NCI-H1092 (cell line): ENCODE data around the gene SGMS2.

Source experiments
- DNase-seq: peaks from one replicate; lab custom pipeline; 2025; lab: John Stamatoyannopoulos, UW

SGMS2 gene

DNA sequence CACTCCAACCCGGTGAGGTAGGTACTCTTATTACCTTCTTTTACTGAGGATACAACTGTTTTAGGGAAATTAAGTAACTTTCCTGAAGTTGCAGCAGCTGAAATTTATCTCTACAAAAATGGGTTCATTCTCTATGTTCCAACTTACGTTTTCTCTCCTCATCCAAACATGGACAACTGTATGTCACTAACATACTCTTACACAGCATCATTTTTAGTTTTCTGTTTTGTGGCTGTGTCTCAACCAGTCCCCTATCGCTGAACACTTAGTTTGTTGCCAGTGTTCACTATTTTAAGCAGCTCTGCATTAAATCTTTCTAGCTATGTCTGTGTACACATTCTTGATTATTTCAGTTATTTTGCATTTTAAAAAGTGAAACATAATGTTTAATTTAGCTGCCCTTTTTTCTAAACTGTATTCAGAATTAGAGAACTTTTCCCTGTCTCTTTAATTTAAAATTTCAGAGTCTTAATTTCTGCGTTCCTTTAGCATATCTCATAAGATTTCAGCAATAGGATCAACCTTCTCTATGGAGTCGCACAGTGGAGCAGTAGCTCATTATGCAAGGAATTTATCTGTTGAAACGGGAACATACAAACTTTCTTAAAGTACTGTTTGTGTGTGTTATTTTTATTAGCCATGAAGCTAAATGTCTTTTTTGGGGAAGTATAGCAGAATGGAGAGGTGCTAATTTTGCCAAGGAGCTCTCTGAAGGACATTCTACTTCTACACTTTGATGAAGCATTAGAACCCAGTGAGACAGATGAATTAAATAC, 3.8 kb downstream of the SGMS2 start:
- DNase-seq: no peak

DNA sequence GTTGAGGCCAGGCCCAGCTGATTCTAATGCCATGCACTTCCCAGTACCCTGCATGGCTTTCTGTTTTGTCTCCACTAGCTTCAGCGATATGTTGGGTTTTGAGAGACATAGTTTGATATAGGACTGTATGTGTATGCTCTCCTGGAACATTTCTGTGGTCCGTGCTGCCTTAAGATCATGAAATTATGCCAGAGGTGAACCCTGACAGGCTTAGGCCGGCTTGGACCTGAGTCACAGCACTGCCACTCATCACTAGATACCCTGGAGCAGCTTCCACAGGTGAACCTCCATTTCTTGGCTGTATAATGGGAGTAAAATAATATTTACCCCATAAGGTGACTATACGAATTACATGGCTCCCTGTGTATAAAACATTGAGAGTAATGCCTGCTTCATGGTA, 6.4 kb downstream of the SGMS2 start:
- no peak for DNase-seq

DNA sequence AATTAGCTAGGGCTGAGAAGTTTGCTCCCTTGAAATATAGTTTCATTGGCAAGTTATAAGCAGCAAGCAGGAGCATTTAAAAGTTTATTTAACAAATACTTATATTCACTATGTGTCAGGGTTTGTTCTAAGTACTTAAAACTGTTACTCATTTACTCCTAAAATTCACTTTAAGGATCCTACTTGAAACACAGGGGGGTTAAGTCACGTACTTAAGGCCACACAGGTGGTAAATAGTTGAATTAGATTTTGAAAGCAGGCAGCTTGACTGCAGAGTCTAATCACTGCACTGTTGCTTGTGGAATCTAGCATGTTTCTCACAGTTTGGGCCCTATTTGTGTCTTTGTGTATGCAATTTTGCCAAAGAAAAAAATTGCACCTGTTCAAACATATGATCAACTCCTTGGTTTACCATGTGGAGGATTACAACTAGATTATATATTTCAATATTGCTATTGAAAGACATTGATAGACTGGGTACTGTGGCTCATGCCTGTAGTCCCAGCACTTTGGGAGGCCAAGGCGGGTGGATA, 7.6 kb downstream of the SGMS2 start:
- DNase-seq: no peak

DNA sequence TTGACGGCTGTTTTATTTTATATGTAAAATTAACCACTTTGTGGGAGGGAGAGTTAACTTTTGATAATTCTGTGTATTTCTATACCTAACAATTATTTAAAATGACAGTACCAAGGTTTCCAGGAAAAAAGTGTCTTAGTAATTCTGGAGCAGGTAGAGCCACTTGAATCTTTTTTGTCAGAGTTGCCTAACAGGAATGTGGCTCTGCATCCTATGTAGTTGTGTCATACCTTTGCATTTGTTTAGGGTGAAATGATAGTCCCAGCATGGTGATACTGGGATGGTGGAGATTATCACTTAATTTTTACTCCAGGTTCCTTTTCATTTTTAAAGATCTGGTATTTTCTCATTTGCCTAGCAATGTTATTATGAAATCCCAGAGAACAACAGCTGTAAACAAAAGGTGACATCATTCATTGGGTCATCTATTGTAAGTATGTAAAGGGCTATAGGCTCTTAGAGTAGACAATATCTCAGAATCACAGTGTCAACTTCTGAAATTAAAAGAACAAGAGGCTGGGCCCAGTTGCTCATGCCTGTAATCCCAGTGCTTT, 9.6 kb downstream of the SGMS2 start:
- DNase-seq: no peak

DNA sequence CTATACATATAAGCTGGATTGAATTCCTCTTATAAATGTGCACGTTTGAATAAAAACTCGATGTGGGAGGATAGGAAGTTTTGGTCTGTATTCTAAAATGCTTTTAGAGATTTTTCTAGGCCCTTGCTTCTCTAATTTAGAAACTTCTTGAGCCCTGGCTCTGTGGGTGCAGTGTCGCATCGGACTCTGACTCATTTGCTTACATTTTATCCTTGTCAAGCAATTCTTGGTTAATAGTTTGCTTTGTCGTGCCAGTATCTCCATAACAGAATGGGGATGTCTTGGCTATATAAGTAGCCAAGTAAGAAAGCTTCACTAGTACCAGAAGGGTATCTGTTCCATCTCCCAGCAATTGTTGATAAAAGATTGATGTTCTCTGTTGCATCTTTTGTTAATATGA, 10.7 kb downstream of the SGMS2 start:
- no peak for DNase-seq

DNA sequence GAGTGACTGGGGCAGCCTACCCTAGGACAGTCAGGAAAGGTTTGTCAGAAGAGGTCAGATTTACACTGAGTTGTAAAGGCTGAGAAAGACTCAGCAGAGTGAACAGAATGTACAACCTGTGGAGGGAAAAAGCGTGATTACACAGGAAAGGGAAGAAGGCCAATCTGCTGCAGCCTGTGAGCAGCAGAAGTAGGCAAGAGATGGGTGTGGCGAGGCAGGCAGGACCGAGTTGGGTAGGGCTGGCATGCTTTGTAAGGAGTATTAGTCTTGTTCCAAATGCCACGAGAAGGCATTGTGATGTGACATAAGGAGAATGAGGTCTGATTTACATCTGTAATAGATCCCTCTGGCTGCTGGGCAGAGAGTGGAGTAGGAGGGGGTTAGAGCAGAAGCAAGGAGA, 12.6 kb downstream of the SGMS2 start:
- DNase-seq: no peak

DNA sequence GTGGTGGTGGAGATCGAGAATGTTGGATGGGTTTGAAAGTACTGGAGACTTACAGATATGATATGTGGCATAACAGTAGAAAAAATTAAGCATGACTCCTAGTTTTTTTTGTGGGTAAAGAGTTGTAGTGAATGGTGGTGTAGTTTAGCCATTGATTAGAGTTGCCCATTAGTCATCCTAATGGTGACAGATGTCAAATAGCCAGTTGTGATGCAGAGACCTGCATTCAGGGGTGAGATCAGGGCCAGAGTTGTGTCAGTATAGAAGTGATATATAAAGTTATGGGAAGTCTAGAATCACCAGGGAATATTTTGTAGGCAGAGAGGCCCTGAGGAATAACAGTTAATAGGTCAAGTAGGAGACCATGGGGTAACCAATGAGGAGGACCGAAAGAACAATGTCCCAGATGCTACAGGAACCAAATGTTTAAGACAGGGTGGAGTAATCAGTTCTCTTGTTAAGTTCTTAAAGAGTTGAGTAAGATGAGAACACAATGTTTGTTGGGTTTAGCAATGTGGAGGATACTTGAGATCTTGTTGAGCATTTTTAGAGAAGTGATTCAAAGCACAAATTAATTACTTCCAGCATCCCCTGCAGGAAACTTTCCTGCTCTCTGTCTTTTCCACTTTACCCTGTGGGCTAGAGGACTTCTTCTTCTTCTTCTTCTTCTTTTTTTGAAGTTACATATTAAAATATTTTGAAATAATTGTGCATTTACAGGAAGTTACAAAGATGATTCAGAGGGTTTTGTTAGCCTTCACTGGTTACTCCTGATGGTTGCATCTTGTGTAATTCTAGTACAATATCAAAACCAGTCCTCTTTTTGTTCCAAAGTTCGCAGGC, 13.3 kb downstream of the SGMS2 start:
- DNase-seq: no peak

DNA sequence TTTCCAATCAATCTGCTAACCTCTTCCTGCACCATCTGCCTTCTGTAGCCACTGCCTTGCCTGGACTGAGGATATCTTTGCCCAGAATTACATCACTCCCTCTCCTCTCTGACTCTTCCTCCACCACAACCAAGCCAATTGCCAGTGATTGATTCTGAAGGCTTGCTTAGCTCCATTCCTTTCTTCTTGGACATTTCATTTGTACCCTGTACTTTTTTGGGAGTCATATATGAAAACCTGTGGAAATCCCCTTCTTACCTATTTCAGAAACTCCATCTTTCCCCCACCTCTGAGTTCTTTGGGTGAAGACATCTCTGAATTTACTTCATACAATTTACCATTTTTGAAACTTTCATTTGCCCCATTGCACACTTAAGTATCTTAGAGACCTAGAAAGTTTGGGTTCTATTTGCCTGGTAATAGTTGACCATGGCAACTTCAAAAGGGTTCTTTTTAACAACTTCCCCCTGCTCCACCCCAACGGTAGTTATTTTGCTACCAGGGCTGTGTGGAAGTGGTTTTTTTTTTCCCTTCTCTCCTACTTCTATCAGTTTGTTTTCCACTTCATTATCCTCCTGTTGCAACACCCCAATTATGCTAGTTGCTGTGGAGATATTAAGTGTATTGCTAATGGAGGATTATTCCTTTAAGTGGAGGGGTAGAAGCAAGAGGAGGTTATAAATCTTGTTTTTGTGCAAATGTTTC, 14.3 kb downstream of the SGMS2 start:
- no peak for DNase-seq

DNA sequence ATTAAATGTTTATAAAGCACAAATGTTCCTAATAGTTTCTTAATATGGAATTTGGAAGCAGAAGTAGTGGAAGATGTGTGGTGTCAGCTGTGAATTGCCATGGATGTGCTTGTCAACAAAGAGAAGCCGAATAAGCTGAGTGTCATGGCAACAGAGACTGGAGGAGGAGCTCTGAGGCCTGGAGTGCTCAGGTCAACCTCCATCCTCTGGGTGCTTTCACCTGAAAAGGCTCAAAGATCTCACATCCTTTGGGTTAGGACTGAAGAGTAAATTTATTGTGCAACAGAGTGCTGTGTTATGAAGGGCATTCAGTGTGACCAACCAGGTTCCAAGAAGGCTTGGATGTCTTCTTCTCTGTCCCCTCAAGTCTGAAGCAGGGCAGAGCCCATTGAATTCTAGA, 18.7 kb downstream of the SGMS2 start:
- DNase-seq: no peak

DNA sequence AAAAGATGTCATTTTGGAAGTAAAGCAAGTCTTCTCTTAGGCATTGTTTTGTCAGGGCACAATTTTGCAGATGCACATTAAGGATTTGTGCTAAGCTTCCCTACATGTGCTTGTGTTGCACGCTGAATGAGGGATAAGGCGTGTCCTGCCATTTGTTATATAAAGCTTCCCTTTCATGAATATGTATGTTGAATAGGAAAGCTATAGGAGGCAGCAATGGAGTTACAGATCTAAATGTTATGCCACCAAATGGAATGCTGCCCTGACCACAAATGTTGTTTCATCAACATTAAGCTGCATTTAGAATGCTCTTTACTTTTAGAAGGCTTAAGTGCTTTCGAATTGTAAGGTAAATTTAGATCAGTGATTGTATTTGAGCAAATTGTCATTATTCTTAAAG, 20.9 kb downstream of the SGMS2 start:
- no peak for DNase-seq

DNA sequence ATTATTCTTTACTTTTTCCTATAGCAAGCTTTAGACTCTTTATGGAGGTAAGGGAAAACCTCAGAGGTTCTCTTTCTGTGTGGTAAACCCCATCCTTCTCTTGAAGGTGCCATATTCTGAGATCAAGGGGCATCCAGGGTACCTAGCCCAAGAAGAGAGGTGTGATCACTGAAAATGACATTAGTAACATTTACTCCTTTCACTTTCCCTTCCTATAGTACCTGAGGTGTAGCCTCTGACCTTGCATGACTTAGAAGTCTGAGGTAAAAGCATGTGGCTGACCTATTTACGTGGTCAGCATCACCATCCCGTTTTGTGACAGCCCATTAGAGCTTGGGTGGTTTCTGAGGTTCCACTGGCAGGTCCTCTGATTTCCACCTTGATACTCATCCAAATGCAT, 25.7 kb downstream of the SGMS2 start:
- no peak for DNase-seq

DNA sequence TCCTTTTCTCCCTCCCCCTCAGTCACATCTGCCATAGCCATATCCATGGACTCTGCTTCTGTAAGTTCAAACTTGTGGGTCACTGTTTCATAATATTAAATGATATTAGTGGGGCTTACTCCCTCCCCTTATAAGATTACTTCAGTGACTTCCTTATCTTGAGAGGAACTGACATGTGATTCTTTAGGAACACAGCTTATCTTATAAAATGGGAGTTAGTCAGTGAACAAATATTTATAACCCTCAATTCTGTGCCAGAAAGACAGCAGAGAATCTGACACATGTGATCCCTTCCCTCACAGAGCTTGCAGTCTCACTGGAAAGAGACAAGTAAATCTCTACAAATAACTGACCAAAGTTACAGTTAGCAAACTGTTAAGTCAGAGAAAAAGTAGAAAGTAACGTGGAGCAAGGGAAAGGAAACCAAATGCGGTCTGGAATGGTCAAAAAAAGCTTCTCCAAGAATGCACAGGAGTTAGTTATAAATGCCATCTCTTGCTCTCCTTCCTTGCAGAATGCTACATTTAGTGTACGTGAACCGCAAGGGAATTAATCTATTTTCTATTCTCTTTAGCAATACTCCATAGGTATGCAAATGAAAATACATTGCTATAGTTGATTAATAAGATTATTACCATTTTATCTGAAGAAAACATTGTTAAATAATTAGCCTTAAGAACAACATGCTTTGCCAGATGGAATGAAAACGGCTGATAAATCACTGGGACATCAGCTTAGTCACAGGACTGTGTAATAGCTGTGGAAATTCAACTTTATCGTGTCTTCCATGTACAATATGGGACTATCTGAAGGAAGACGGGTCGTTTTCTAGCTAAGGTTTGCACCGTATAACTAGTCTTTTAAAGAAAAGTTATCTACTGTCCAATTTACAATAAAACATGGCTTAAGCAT, 29.0 kb downstream of the SGMS2 start:
- no peak for DNase-seq

DNA sequence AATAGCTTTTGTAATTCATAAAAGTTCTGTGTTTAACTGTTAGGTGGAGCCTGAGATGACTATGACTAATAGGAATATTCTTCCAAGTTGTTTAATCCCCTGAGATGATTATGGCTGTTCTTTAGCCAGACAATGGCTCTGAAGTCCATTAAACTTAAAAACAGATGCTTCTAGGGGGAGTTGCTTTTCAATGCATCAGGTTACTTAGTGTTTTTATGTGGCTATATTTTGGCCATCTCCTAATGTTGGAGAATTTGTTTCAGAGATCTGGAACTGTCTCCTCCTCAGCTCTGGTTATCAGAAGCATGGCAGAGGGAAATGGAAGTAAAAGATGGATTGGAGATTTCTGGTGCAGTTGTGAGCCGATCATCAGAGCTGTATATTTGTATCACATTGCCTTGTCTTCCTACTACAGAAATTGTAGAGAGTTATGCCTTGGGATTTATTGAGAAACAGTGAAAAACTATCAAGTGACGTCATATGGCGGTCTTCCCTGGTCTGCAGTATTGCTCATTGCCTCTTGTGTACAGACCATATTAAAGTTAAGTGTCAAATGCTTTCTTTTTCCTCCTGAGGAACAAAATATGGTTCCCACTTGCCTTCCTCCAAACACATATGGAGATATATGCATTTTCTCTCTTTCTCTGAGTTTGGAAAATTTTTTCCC, 29.8 kb downstream of the SGMS2 start:
- no peak for DNase-seq

DNA sequence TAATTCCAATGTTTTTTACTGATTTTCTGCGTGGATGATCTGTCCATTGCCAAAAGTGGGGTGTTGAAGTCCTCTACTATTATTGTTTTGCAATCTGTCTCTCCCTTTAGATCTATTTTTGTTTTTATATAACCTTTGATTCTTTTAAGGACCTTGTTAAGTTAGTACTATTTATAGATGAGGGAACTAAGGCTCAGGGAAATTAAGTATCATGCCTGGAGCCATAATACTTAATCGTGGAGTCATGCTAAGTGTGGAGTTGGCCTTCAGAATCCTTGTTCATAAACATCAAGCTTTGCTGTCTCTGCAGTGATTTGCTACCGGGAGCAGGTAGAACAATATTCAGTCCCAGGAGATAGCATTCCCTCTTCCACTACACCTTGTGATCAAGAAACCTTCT, 31.0 kb downstream of the SGMS2 start:
- DNase-seq: no peak

DNA sequence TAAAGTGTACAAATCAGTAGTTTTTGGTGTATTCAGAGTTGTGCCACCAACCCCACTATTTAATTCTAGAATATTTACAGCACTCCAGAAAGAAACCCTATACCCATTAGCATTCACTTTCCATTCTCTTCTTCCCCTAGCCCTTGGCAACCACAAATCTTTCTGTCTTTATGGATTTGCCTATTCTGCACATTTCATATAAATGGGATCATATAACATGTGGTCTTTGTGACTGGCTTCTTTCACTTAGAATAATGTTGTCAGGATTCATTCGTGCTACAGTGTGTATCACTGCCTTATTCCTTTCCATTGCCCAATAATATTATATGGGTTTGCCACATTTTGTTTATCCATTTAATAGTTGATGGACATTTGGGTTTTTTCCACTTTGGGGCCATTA, 32.2 kb downstream of the SGMS2 start:
- no peak for DNase-seq

DNA sequence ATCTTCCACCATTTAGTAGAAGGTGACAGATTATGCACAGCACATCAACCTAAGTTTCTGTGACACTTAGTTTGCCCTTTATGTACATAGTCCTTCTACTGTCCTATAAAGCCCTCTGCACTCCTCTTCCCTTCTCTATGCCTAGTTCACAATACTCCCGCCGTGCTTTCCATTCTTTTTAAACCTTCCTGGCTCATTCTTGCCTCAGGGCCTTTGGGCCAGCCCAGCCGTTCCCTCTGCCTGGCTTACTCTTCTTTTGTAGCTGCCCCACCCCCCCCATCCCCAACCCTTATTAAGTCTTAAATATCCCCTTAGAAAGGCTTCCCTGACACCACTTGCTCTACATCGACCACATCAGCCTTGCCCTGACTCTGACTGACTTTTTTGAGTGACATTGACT, 33.0 kb downstream of the SGMS2 start:
- no peak for DNase-seq

DNA sequence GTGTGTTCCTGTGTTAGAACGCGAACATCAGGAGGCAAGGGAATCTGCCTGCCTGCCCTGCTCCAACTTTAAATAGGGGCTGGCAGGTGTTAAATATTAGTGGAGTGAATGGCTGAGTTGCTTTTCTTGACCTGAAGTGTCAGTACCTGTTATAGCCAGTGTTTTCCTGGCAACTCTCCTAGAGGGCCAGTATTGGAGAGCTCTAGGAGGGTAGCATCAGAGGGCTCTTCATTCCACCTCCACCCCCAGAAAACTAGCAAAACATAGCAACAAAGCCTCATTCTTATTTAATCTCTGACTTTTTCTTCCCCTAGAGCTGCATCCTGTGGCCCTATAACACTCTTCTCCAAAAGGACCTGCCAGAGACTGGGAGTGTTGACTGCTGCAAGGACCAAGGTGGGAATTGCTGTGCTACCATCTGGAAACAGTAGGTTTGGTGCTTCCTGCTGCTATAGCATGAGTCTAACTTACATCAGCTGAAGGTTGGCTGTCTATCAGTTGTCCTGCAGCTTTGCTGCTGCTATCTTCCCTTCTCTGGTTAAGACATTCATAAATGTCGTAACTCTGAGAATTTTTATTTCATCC, 33.5 kb downstream of the SGMS2 start:
- no peak for DNase-seq

DNA sequence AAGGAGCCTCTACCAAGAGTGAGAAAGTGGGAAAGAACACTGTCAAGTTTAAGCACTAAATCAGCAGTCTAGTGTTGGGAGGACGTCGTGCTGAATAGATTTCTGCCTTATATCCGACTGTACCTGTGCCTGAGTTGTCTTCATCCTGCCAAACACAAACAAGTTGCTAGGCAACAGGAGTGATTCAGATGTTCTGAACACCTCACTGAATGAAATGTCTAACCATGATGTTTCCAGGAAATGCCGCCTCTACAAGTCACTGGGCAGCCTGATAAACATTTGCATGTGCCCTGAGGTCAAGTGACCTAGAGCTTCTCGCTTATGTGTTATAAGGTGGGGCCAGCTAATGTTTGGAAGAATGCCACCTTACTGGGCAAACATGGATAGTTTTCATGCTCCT, 37.9 kb downstream of the SGMS2 start:
- no peak for DNase-seq

DNA sequence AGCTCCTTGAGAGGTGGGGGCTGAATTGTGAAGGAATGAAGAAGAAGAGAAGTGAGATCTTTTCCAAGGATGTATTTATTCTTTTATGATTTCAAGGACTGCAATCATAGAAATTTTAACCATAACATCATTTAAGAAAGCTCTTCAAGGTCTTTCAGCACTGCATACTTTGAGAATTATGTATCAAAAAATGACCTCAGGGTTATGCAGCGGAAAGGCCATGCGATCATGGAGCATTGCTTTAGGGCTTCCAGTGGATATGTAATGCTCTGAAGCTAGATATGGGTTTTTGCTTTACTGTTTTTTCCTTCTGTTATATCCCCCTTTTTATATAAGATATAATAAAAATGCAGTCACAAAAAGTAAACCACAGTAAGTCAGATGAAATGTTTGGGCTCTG, 38.7 kb downstream of the SGMS2 start:
- no peak for DNase-seq

DNA sequence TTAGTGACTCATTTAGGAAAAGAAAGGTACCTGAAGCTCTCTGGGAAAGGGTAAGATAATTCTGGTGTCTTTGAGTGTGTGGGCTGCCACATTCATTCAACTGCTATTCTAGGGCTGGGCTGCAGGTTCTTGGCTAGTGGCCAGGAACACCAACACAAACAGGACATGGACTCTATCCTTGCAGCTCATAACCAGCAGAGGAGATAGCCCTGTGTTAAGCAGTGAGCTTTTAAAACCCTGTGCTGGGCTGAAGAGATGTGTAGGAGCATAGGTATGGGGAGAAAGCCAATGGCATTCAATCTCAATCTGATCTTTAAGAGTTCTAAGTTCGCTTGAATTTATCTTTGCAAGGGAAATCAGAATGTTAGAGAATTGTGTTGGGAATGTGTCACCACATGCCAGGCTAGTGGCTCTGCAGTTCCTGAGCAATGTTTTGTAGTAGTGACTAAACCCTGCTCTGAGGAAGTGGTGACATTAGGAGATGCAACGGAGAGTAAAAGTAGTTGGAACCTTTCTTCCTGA, 39.2 kb downstream of the SGMS2 start:
- no peak for DNase-seq
